GM18505 (cell line): ENCODE measurements around the gene GABRD.

Experiments
- ATAC-seq: cut with Tn5 transposase; IDR thresholded peaks from one replicate; pipeline ENCODE4 v1.9.1; 2021; ENCODE audit not compliant: unreplicated experiment
- POLR2A ChIP-seq: IDR thresholded peaks from 4 replicates; pipeline ENCODE4 v1.6.1; 2011; ENCODE audit warnings: borderline replicate concordance; ENCODE audit not compliant: insufficient read depth, insufficient read length; ENCODE audit errors: extremely low read depth

The GABRD gene

DNA sequence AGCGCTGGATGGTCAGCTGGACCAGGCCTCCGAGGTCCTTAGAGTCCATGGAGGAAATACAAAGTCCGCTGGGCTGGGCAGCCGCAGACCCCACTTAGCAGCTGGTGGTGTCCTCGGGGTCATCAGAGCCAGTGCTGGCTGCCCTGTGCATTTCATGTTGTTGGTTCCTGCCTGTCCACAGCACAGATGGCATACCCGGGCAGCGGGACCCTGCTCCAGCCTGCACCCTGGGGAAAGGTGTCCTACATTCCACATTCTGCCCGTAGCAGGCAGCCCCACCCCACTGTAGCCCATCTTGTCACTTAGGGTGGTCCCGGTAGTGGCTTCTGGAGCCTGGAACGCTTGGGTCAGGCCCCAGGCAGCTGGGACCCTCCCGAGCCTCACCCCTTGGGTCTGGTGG is 50.9 kb downstream of the GABRD start:
- TF ChIP-seq POLR2A, result no peak
- ATAC-seq, result no peak

GRCh38 chr1:2070800-2071530 is 51.8 kb downstream of the GABRD start:
- ATAC-seq, result no peak
- TF ChIP-seq POLR2A, result no peak

GRCh38 chr1:2072109-2072806 is 53.1 kb downstream of the GABRD start:
- no peak for TF ChIP-seq POLR2A
- no peak for ATAC-seq

GRCh38 chr1:2072891-2073290 is 53.7 kb downstream of the GABRD start:
- no peak for TF ChIP-seq POLR2A

DNA sequence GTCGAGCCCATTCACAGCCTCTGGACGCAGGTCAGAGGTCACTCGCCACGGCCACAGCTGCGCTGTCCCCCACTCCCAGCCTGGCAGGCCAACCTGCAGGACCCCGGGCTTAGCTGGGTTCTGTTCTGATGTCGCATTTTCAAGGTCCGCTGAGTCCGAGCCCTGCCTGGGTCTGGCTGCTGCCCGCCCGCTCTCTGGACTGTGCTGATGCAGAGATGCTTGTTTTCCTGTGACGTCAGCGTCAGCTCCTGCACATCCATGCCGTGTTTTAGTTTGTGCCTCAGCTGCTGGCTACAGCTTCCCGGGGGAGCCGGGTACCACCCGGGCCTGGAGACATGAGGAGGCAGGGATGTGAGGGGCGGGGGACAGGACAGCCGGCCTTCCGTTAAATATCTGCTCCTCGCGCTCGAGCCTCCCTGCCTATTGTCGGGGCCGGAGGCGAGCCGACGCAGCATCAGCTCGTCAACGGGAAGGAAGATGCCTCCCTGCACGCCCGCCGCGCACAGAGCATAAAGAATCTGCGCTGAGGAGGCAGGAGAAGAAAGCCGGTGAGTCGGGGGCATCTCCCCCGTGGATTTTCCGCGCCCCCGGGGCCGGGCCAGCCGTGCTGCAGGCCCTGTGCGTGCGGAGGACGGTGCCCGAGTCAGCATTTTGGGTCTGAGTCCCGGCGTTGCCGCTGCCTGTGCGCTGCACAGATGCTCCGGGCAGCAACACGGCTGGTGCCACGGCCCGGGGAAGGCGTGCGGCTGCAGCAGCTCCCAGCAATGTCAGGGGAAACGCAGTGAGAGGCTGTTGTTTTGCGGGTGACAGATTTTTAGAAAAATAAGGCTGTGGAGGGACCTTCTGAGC is 54.5 kb downstream of the GABRD start:
- no peak for ATAC-seq
- TF ChIP-seq POLR2A, result no peak

More at GRCh38 chr1:2072891-2073290, 53.7 kb downstream of the GABRD start:
- ATAC-seq, result no peak

GRCh38 chr1:2074396-2074795 is 55.3 kb downstream of the GABRD start:
- TF ChIP-seq POLR2A, result no peak

GRCh38 chr1:2074944-2075740 is 56.0 kb downstream of the GABRD start:
- no peak for ATAC-seq
- no peak for TF ChIP-seq POLR2A

More at GRCh38 chr1:2074396-2074795, 55.3 kb downstream of the GABRD start:
- ATAC-seq, result no peak

- ATAC-seq, result no peak
- TF ChIP-seq POLR2A, result no peak
These were observed 57.7 kb downstream of the GABRD start for GRCh38 chr1:2076826-2077225.

- no peak for ATAC-seq
These were observed 59.0 kb downstream of the GABRD start for GRCh38 chr1:2078170-2078569.

GRCh38 chr1:2079396-2080085 is 60.4 kb downstream of the GABRD start:
- ATAC-seq, result no peak
- TF ChIP-seq POLR2A, result no peak

More at GRCh38 chr1:2078170-2078569, 59.0 kb downstream of the GABRD start:
- no peak for TF ChIP-seq POLR2A

GRCh38 chr1:2080140-2080539 is 61.0 kb downstream of the GABRD start:
- ATAC-seq, result no peak
- no peak for TF ChIP-seq POLR2A
